Stomach (tissue), 9 donors: Measurements from ENCODE around the gene PSME1. TPM values are rescaled to one million over a fixed set of nuclear protein-coding genes. Genes with fewer than 3 reads are reported as not detected.

ENCODE experiments used
- DNase-seq, 2 donors: peaks; one replicate each; pipeline versions ENCODE4 v3.0.0 to v3.0.0-alpha.2; 2013 to 2019
- H3K27ac ChIP-seq, 5 donors: fragments of 200-600 bp in 4 of 5; sonication (generic) in 4 of 5; one replicate each; pipeline ENCODE4 v1.5.1; 2013 to 2019; ENCODE audit warnings: mild to moderate bottlenecking in 1 of 5, moderate library complexity in 1 of 5
- H3K27me3 ChIP-seq, 3 donors: fragments of 200-600 bp; sonication (generic); one replicate each; pipeline ENCODE4 v1.5.1; 2017 to 2019; ENCODE audit warnings: mixed run types in 1 of 3
- H3K36me3 ChIP-seq, 4 donors: fragments of 200-600 bp; sonication (generic); 1 replicate in 3 of 4; 2 replicates in 1 of 4; pipeline ENCODE4 v1.5.1; 2016 to 2019
- H3K4me1 ChIP-seq, 4 donors: fragments of 200-600 bp; sonication (generic); one replicate each; pipeline ENCODE4 v1.5.1; 2016 to 2019
- H3K4me3 ChIP-seq, 4 donors: fragments of 200-600 bp; sonication (generic) in 3 of 4; one replicate each; pipeline ENCODE4 v1.5.1; 2016 to 2019; ENCODE audit warnings: mild to moderate bottlenecking in 1 of 4
- H3K9me3 ChIP-seq, 4 donors: fragments of 200-600 bp; sonication (generic); one replicate each; pipeline ENCODE4 v1.5.1; 2016 to 2019
- EP300 ChIP-seq: sonication (generic); formaldehyde crosslinking; IDR thresholded peaks from one replicate; pipeline ENCODE4 v1.6.1; 2017; ENCODE audit warnings: antibody characterized with exemption
- POLR2A ChIP-seq, 4 donors: fragments of 450-650 bp; IDR thresholded peaks; one replicate each; pipeline ENCODE4 v1.6.1; 2016; ENCODE audit warnings: antibody characterized with exemption in 4 of 4, control low read depth in 2 of 4, mild to moderate bottlenecking in 1 of 4, moderate library complexity in 1 of 4
- POLR2AphosphoS5 ChIP-seq, 3 donors: sonication (generic); formaldehyde crosslinking; IDR thresholded peaks; one replicate each; pipeline ENCODE4 v1.6.1; 2016; ENCODE audit warnings: antibody characterized with exemption in 3 of 3
- WGBS, 5 donors: extraction: QIAGEN DNeasy Blood & Tissue Kit in 3 of 5; methylation state at CpG; one replicate each; pipeline versions ENCODE4 v1.1.5 to v1.1.7; 2013 to 2018; 5-methylcytosine and 5-hydroxymethylcytosine counted together
- intact Hi-C: fragments of 100-400 bp; cut with DNase I; formaldehyde crosslinking; loops from one replicate; pipeline ENCODE4 v1.15.1; 2023; ENCODE audit warnings: low total_unique reads
- polyA plus RNA-seq, 3 donors: library from polyadenylated mRNA; stranded (reverse); fragments of 200-250 nt; gene quantifications; one replicate each; pipeline ENCODE4 v1.2.3, GENCODE V29; 2013
- total RNA-seq, 5 donors: library from RNA; depleted of rRNA; stranded (reverse); fragments of >200 nt; gene quantifications; one replicate each; pipeline versions ENCODE4 v1.1.0 to v1.2.3, GENCODE V29; 2014 to 2016
- TF ChIP-seq, protein P1 (sequence below), 7 experiments: fragments of 450-650 bp in 4 of 7; fragments of 200-600 bp in 3 of 7; sonication (generic) in 3 of 7; IDR thresholded peaks; one replicate each; pipeline ENCODE4 v1.5.1; 2016 to 2019; ENCODE audit warnings: antibody characterized with exemption in 7 of 7, control low read depth in 2 of 7, mild to moderate bottlenecking in 1 of 7
- donor health status: healthy with polysubstance abuse.
- donor health status: Bipolar disorder and iron deficiency.
- donor health status: healthy.

The PSME1 gene
- total and polyA plus RNA-seq, 8 donors: 38.5 to 322 (median 114) TPM

DNA sequence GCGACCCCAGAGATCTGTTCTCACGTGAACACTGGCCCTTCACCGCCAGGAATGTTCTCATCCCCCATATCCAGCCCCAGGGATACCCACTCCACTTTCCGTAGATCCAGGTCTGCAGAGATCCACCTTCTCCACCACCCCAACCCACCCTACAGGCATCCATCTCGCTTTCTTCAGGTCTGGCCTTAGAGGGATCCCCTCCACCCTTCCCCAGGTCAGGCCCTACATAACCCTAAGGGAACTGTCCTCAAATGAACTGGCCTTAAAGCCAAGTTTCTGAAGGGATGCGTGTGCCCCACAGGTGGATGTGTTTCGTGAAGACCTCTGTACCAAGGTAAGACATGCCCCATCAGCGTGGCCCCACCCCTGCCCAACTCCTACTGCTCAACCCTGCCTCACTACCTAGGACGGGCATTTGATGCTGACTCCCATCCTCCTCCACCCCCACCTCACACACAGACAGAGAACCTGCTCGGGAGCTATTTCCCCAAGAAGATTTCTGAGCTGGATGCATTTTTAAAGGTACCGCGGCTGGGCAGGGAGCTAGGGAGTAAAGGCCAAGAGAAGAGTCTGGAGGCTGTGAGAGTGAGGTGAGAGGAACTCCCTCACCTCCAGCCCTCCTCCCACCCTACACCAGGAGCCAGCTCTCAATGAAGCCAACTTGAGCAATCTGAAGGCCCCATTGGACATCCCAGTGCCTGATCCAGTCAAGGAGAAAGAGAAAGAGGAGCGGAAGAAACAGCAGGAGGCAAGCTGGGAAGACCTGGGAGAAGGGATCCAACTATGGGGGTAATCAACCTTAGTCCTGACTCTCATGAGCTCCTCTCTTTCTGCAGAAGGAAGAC is 912 bp downstream of the PSME1 start:
- intact Hi-C loops: no loop called here
- peaks cover 13 to 68% (median 65%) of the 10 kb centered on the region in 4 donors for H3K4me1 ChIP-seq
- WGBS, 5 donors: 19 to 33% (median 24%) methylated on average over 13 of the region's 13 CpGs
- H3K4me3 ChIP-seq: peak overlapping the region; percentile 94 to 99 (median 96)
- H3K27ac ChIP-seq: peak overlapping the region; percentile 91 to 98 (median 96)
- H3K36me3 ChIP-seq: peaks cover 23 to 26% (median 24%) of the 10 kb centered on the region in 4 donors
- no peaks in the 10 kb centered on the region for H3K9me3 ChIP-seq
- no peaks in the 10 kb centered on the region for H3K27me3 ChIP-seq
- no peak for DNase-seq
- TF ChIP-seq POLR2A (IDR thresholded peaks at IDR 0.05) (no peak), POLR2AphosphoS5 (IDR thresholded peaks at IDR 0.05) (no peak), EP300 (no peak)
- TF ChIP-seq, protein P1, sequence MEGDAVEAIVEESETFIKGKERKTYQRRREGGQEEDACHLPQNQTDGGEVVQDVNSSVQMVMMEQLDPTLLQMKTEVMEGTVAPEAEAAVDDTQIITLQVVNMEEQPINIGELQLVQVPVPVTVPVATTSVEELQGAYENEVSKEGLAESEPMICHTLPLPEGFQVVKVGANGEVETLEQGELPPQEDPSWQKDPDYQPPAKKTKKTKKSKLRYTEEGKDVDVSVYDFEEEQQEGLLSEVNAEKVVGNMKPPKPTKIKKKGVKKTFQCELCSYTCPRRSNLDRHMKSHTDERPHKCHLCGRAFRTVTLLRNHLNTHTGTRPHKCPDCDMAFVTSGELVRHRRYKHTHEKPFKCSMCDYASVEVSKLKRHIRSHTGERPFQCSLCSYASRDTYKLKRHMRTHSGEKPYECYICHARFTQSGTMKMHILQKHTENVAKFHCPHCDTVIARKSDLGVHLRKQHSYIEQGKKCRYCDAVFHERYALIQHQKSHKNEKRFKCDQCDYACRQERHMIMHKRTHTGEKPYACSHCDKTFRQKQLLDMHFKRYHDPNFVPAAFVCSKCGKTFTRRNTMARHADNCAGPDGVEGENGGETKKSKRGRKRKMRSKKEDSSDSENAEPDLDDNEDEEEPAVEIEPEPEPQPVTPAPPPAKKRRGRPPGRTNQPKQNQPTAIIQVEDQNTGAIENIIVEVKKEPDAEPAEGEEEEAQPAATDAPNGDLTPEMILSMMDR (IDR thresholded peaks at IDR 0.05): no peak

DNA sequence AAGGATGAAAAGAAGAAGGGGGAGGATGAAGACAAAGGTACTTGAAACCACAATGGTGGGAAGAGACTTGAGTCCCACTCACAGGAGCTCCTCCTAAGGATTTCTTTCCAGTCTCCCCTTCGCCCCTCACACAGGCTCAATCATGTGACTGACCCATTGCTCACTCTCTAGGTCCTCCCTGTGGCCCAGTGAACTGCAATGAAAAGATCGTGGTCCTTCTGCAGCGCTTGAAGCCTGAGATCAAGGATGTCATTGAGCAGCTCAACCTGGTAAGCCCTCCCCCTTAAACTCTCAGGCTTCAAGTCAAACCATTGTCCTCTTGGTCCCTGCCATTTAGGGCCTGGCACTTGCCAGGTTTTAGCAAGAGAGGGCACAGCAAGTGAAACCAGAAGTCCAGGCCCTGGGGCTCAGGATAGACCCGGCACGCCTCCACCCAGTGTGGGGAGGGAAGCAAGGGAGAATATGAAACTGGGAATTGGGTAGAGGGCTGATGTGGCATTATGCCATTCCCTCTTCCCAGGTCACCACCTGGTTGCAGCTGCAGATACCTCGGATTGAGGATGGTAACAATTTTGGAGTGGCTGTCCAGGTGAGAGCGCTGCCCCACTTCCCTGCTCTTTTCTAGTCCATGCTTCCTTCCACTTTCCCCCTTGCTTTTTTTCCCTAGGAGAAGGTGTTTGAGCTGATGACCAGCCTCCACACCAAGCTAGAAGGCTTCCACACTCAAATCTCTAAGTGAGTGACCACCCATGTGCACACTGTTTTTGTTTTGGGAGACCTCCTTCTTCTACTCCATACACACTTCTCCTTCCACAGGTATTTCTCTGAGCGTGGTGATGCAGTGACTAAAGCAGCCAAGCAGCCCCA is 1.8 kb downstream of the PSME1 start:
- WGBS, 5 donors: 82 to 92% (median 84%) methylated on average over 8 of the region's 8 CpGs

DNA sequence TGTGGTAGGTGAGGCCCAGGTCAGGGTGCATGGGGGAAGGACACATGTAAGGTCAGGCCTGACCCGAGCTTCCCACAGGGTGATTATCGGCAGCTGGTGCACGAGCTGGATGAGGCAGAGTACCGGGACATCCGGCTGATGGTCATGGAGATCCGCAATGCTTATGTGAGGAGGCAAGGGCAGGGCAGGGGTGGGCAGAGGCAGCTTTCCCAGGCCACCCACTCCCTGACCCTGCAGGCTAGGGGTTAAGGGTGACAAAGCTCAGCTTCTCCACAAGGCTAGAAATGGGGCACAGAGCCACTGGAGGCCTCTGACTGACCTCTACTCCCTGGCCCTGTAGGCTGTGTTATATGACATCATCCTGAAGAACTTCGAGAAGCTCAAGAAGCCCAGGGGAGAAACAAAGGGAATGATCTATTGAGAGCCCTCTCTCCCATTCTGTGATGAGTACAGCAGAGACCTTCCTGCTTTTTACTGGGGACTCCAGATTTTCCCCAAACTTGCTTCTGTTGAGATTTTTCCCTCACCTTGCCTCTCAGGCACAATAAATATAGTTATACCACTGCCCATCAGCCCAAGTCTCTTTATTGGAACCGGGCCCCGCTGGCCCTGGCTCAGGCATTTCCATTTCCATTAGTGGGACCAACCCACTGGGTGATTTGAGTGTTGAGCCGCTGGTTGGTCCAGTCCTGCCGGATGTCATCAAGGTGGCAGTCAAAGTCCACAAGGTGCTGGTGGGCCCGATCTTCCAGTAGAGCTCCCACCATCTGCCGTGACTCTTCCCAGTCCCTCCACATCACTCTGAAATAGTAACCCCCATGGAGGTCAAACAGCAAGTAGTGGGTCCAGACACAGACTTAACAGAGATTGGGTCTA is 2.6 kb downstream of the PSME1 start:
- H3K4me1 ChIP-seq: peaks cover 18 to 72% (median 64%) of the 10 kb centered on the region in 4 donors

More for the DNA sequence above, 1.8 kb downstream of the PSME1 start:
- Histone ChIP-seq H3K36me3 (peaks cover 23 to 27% (median 24%) of the 10 kb centered on the region in 4 donors), H3K27ac (peak overlapping the region in 3 of 5 donors; percentile 95 to 98 (median 97)), H3K4me1 (peaks cover 18 to 68% (median 65%) of the 10 kb centered on the region in 4 donors), H3K4me3 (peak overlapping the region in 2 of 4 donors; percentile 94 to 99), H3K9me3 (no peaks in the 10 kb centered on the region), H3K27me3 (no peaks in the 10 kb centered on the region)
- intact Hi-C loops: no loop called here
- no peak for DNase-seq
- TF ChIP-seq EP300 (no peak), POLR2AphosphoS5 (IDR thresholded peaks at IDR 0.05) (no peak), POLR2A (IDR thresholded peaks at IDR 0.05) (no peak)
- TF ChIP-seq, protein P1 (IDR thresholded peaks at IDR 0.05): no peak

More for the DNA sequence above, 2.6 kb downstream of the PSME1 start:
- WGBS, 5 donors: 68 to 82% (median 74%) methylated on average over 11 to 13 of the region's 13 CpGs
- H3K27ac ChIP-seq: peak overlapping the region in 3 of 5 donors; percentile 14 to 92 (median 30)
- TF ChIP-seq POLR2AphosphoS5 (IDR thresholded peaks at IDR 0.05) (no peak), EP300 (no peak), POLR2A (IDR thresholded peaks at IDR 0.05) (no peak)
- TF ChIP-seq, protein P1 (IDR thresholded peaks at IDR 0.05): no peak
- DNase-seq: no peak
- intact Hi-C loops: no loop called here
- peaks cover 24 to 35% (median 31%) of the 10 kb centered on the region in 4 donors for H3K36me3 ChIP-seq
- H3K9me3 ChIP-seq: no peaks in the 10 kb centered on the region
- peak overlapping the region in 1 of 4 donors; percentile 94 for H3K4me3 ChIP-seq
- no peaks in the 10 kb centered on the region for H3K27me3 ChIP-seq
